LNCaP clone FGC (cell line): ENCODE results near the gene RFNG.

ENCODE experiments used
- DNase-seq: peaks from one replicate; pipeline ENCODE4 v3.0.0-alpha.2; 2011; ENCODE audit warnings: low read depth
- H3K4me3 ChIP-seq: 2 replicates; pipeline ENCODE4 v1.5.1; 2011; ENCODE audit warnings: mild to moderate bottlenecking, low read depth, low read length, control low read depth
- TF ChIP-seq, protein P1 (sequence below): IDR thresholded peaks from 2 replicates; pipeline ENCODE4 v1.5.1; 2012; ENCODE audit warnings: mild to moderate bottlenecking; ENCODE audit not compliant: control insufficient read depth, insufficient read depth; ENCODE audit errors: extremely low read depth

RFNG gene

GRCh38 chr17:82031303-82031884, 20.2 kb downstream of the RFNG start, which contains the start of gene RAC3:
Gene RAC3 (plus strand): TSS chr17:82031678. CDS start chr17:82031762, 84 bp downstream.
- no peak for DNase-seq
- TF ChIP-seq, protein P1, sequence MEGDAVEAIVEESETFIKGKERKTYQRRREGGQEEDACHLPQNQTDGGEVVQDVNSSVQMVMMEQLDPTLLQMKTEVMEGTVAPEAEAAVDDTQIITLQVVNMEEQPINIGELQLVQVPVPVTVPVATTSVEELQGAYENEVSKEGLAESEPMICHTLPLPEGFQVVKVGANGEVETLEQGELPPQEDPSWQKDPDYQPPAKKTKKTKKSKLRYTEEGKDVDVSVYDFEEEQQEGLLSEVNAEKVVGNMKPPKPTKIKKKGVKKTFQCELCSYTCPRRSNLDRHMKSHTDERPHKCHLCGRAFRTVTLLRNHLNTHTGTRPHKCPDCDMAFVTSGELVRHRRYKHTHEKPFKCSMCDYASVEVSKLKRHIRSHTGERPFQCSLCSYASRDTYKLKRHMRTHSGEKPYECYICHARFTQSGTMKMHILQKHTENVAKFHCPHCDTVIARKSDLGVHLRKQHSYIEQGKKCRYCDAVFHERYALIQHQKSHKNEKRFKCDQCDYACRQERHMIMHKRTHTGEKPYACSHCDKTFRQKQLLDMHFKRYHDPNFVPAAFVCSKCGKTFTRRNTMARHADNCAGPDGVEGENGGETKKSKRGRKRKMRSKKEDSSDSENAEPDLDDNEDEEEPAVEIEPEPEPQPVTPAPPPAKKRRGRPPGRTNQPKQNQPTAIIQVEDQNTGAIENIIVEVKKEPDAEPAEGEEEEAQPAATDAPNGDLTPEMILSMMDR = no peak
- peak within 1 kb of the TSS; percentile 78 for H3K4me3 ChIP-seq

DNA sequence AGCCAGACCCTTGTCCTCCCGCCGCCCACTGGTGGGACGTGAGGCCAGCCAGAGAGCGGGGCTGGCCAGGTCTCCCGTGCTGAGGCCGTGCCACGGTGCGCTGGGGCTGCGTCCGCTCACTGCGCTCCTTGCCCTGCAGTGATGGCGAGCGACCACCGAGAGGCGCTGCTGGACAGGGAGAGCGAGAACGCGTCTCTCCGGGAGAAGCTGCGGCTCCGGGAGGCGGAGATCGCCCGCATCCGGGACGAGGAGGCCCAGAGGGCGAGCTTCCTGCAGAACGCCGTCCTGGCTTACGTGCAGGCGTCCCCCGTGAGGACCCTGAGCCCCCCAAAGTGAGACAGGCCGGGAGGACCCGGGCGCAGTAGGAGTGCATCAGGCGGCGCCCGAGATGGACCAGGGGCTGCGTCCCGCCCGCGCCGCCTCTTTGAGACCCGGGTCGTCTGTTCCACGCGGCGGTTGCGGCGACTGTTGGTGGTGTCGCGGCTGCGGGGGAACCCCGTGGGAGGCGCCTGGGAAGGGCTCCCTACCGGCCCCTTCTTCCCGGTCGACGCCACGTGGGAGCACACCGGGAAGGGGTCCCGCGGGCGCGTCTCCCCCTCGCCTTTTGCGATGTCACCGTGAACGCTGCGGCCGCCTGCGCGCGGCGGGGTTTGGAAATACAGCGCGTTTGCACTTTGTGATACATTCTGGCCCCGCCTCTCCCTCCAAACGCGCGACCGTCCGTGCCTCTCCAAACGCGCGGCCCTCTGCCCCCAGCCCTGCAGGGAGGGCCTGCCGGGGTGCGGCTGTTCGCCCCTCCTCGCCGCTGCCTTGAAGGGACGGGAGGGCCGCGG, 20.9 kb downstream of the RFNG start:
- peak; percentile 51 for DNase-seq
- TF ChIP-seq, protein P1 = peak; percentile 99
- peak overlapping the region; percentile 57 for H3K4me3 ChIP-seq

DNA sequence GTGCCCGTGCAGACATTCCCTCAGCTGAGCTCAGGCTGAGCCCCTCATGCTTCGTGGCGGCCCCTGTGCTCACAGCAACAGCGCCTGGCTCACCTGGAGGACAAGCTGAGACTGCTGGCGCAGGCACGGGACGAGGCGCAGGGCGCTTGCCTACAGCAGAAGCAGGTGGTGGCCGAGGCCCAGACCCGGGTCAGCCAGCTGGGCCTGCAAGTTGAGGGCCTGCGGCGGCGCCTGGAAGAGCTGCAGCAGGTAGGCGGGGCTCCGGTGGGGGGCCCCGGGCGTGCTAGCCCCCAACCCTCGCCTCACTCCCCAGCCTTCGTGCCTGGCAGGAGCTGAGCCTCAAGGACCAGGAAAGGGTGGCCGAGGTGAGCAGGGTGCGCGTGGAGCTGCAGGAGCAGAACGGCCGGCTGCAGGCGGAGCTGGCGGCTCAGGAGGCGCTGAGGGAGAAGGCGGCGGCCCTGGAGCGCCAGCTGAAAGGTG, 21.6 kb downstream of the RFNG start:
- H3K4me3 ChIP-seq = no peak overlapping the region
- TF ChIP-seq, protein P1 = no peak
- no peak for DNase-seq

DNA sequence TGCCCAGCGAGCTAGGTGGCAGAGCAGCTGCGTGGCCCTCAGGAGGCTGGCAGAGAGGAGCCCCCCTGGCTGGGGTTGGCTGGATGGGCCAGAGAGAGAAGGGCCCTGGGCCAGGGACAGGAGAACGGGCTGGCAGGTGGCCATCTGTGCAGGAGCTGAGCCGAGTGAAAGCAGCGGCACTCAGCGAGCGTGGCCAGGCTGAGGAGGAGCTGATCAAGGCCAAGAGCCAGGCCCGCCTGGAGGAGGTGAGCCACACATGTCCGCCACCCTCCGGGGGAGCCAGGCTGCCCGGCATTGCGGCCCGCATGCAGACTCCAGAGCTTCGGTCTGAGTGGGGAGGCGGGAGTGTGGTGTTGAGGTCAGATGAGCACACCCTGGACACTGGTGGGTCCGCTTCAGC, 22.2 kb downstream of the RFNG start:
- no peak overlapping the region for H3K4me3 ChIP-seq
- TF ChIP-seq, protein P1 = no peak
- no peak for DNase-seq

DNA sequence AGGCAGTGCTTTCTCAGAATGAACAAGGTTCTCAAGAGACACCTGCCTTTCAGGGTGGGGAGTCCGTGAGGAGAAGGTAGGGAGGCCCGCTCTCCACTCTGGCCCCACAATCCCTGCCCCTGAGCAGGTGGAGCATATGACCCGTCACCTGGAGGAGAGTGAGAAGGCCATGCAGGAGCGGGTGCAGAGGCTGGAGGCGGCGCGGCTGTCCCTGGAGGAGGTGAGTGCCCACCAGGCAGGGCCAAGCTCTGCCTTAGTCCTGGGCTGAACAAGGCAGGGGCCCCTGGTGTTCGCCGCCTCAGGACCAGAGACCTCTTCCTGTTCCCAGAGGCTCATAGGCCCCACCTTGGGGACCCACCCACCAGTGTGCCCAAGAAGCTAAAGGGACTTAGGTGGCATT, 22.6 kb downstream of the RFNG start:
- DNase-seq = no peak
- no peak overlapping the region for H3K4me3 ChIP-seq
- TF ChIP-seq, protein P1 = no peak

- no peak for DNase-seq
- H3K4me3 ChIP-seq = no peak overlapping the region
- TF ChIP-seq, protein P1 = no peak
Measured at GRCh38 chr17:82028246-82028645, 23.4 kb downstream of the RFNG start.
